RWPE2 (cell line): ENCODE results near the gene EPN3.

Experiments
- ATAC-seq: fragments of 200-7000 bp; cut with Tn5 transposase; 3 replicates; pipeline ENCODE4 v1.9.1; 2021; ENCODE audit warnings: low read depth
- DNase-seq: peaks from one replicate; pipeline ENCODE4 v3.0.0-alpha.2; 2020; ENCODE audit warnings: low spot score
- H3K27ac ChIP-seq: fragments of 450-650 bp; 2 replicates; pipeline ENCODE4 v1.5.1; 2017; ENCODE audit warnings: mild to moderate bottlenecking; ENCODE audit not compliant: poor library complexity, severe bottlenecking
- H3K27me3 ChIP-seq: fragments of 250-450 bp; sonication (Bioruptor Pico); 2 replicates; pipeline ENCODE4 v1.5.1; 2021; ENCODE audit warnings: mild to moderate bottlenecking, moderate library complexity; ENCODE audit not compliant: insufficient read depth, poor library complexity, severe bottlenecking
- H3K36me3 ChIP-seq: fragments of 250-450 bp; sonication (Bioruptor Pico); 2 replicates; pipeline ENCODE4 v1.5.1; 2020; ENCODE audit warnings: low read depth, mild to moderate bottlenecking, moderate library complexity
- H3K4me1 ChIP-seq: fragments of 250-450 bp; sonication (Bioruptor Pico); 2 replicates; pipeline ENCODE4 v1.5.1; 2021; ENCODE audit warnings: mild to moderate bottlenecking, moderate library complexity; ENCODE audit not compliant: insufficient read depth, poor library complexity, severe bottlenecking
- H3K4me3 ChIP-seq: fragments of 250-450 bp; sonication (Bioruptor Pico); 2 replicates; pipeline ENCODE4 v1.5.1; 2021; ENCODE audit warnings: mild to moderate bottlenecking, moderate library complexity; ENCODE audit not compliant: severe bottlenecking
- H3K9me3 ChIP-seq: fragments of 250-450 bp; sonication (Bioruptor Pico); 2 replicates; pipeline ENCODE4 v1.5.1; 2021; ENCODE audit warnings: mild to moderate bottlenecking, moderate library complexity; ENCODE audit not compliant: severe bottlenecking
- CTCF ChIP-seq: fragments of 450-650 bp; IDR thresholded peaks from one replicate; pipeline ENCODE4 v1.5.1; 2017; ENCODE audit warnings: mild to moderate bottlenecking, moderate library complexity; ENCODE audit not compliant: poor library complexity, severe bottlenecking

EPN3 gene

GRCh38 chr17:50514936-50515702 lies 17.4 kb upstream of the EPN3 start:
- ATAC-seq (no peak), DNase-seq (no peak)
- Histone ChIP-seq H3K27ac (peak overlapping the region; percentile 85), H3K36me3 (no peaks in the 10 kb centered on the region), H3K4me1 (peaks cover 45% of the 10 kb centered on the region), H3K9me3 (no peaks in the 10 kb centered on the region), H3K4me3 (no peak overlapping the region), H3K27me3 (no peaks in the 10 kb centered on the region)
- TF ChIP-seq CTCF = no peak

GRCh38 chr17:50517011-50517410 lies 15.5 kb upstream of the EPN3 start:
- peak overlapping the region; percentile 85 for H3K27ac ChIP-seq
- H3K36me3 ChIP-seq = no peaks in the 10 kb centered on the region
- H3K4me1 ChIP-seq = peaks cover 37% of the 10 kb centered on the region
- DNase-seq = no peak
- no peak overlapping the region for H3K4me3 ChIP-seq
- H3K9me3 ChIP-seq = no peaks in the 10 kb centered on the region
- no peaks in the 10 kb centered on the region for H3K27me3 ChIP-seq
- ATAC-seq = peak; percentile 57
- TF ChIP-seq CTCF = no peak

GRCh38 chr17:50517504-50518383 lies 14.8 kb upstream of the EPN3 start:
- no peak for TF ChIP-seq CTCF
- Histone ChIP-seq H3K4me1 (peaks cover 39% of the 10 kb centered on the region), H3K27me3 (no peaks in the 10 kb centered on the region), H3K9me3 (no peaks in the 10 kb centered on the region), H3K36me3 (no peaks in the 10 kb centered on the region), H3K4me3 (no peak overlapping the region), H3K27ac (peak overlapping the region; percentile 85)
- ATAC-seq = no peak
- no peak for DNase-seq

- no peaks in the 10 kb centered on the region for H3K36me3 ChIP-seq
- no peaks in the 10 kb centered on the region for H3K9me3 ChIP-seq
- peak overlapping the region; percentile 85 for H3K27ac ChIP-seq
- DNase-seq (no peak), ATAC-seq (no peak)
- no peak overlapping the region for H3K4me3 ChIP-seq
- no peaks in the 10 kb centered on the region for H3K27me3 ChIP-seq
- TF ChIP-seq CTCF = no peak
- H3K4me1 ChIP-seq = peaks cover 47% of the 10 kb centered on the region
Observed at GRCh38 chr17:50518384-50519023, 14.0 kb upstream of the EPN3 start.
